Mammary epithelial cell (primary cell): Measurements from ENCODE around the gene NADK2.

Experiments used
- CTCF ChIP-seq, 2 donors: IDR thresholded peaks in 1 of 2; conservative IDR thresholded peaks in 1 of 2; 2 replicates each; pipeline ENCODE4 v1.5.1; 2011 to 2012; ENCODE audit warnings: inconsistent platforms in 2 of 2, low read length in 2 of 2, mild to moderate bottlenecking in 2 of 2, control low read depth in 1 of 2, low read depth in 1 of 2; ENCODE audit not compliant: insufficient read depth in 1 of 2; ENCODE audit errors: extremely low read depth in 1 of 2
- EZH2 ChIP-seq: IDR thresholded peaks from 2 replicates; pipeline ENCODE4 v1.6.1; 2012; ENCODE audit warnings: low read length, inconsistent platforms, borderline replicate concordance

GRCh38 chr5:36151434-36152323 lies 90.0 kb downstream of the NADK2 start, which contains the start of the genes LMBRD2 and SKP2:
- TF ChIP-seq CTCF (conservative IDR thresholded peaks at IDR 0.05 in 1 of 2, IDR thresholded peaks at IDR 0.05 in 1 of 2; ENCODE audit: extremely low read depth in 1 of 2, insufficient read depth in 1 of 2, low read depth in 1 of 2, low read length in 2 of 2) (no peak), EZH2 (no peak)
